Omental fat pad (tissue), 4 donors: ENCODE results near the gene VEGFC. TPM values are rescaled to one million over a fixed set of nuclear protein-coding genes. Genes with fewer than 3 reads are reported as not detected.

Experiments used
- ATAC-seq: fragments of 150-250 bp; one replicate; pipeline ENCODE4 v1.9.1; 2016; ENCODE audit warnings: mild to moderate bottlenecking, moderate library complexity; ENCODE audit not compliant: low FRiP score
- DNase-seq: peaks from one replicate; pipeline ENCODE4 v3.0.0-alpha.2; 2019; ENCODE audit warnings: low spot score
- CTCF ChIP-seq, 3 donors: fragments of 450-650 bp; IDR thresholded peaks; one replicate each; pipeline ENCODE4 v1.5.1; 2016 to 2017; ENCODE audit warnings: antibody characterized with exemption in 3 of 3, mild to moderate bottlenecking in 3 of 3, moderate library complexity in 2 of 3
- total RNA-seq, 4 donors: library from RNA; depleted of rRNA; stranded (reverse); fragments of >200 nt; gene quantifications; one replicate each; pipeline ENCODE4 v1.1.0, GENCODE V29; 2016

The VEGFC gene
- total RNA-seq, 4 donors from 2014 or later: 14.0 to 30.6 (median 28.5) TPM

- no peak for TF ChIP-seq CTCF (IDR thresholded peaks at IDR 0.05)
- no peak for ATAC-seq
- no peak for DNase-seq
Observed at GRCh38 chr4:176799653-176800052, 6.9 kb upstream of the VEGFC start.

DNA sequence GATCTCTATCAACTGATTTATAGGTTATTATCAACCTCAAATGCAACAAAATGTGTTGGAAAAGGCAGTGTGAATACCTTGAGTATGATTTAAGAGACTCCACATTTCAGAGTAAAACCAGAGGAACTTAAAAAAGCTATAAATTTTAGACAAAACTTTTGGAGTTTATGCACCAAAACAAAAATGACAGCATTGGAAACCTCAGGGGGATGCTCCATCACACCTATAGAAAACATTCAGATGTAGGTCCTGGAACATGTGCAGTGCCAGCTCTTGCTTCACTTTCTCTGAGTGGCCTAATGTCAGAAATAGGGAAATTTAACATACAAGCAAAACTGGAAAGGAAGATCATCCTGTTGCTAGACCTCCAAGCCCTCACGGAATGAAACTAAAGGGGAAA is 5.8 kb upstream of the VEGFC start:
- no peak for TF ChIP-seq CTCF (IDR thresholded peaks at IDR 0.05)
- DNase-seq (no peak), ATAC-seq (no peak)

- no peak for TF ChIP-seq CTCF (IDR thresholded peaks at IDR 0.05)
- no peak for ATAC-seq
- no peak for DNase-seq
Observed at GRCh38 chr4:176795441-176795840, 2.7 kb upstream of the VEGFC start.

DNA sequence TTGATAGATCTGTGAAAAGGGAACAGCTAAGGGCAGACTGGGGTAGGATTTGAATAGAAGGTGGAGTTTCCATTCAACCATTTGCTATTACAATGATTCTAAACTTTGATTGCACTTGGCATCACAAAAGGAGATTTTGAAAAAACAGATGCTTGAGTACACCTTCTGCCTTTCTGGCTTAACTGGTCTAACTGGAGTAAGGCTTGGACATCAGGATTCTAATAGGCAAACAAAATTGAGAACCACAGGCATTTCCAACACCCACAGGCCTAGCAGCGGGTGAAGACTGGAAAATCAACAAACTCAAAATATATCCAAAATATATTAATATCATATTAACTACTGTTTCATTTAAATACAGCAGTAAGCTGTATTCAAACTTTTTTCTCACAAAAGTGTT is 1.9 kb upstream of the VEGFC start:
- no peak for DNase-seq
- ATAC-seq: no peak
- TF ChIP-seq CTCF (IDR thresholded peaks at IDR 0.05): no peak

GRCh38 chr4:176794151-176794550 is 1.4 kb upstream of the VEGFC start:
- peak; percentile 71 for ATAC-seq
- no peak for TF ChIP-seq CTCF (IDR thresholded peaks at IDR 0.05)

DNA sequence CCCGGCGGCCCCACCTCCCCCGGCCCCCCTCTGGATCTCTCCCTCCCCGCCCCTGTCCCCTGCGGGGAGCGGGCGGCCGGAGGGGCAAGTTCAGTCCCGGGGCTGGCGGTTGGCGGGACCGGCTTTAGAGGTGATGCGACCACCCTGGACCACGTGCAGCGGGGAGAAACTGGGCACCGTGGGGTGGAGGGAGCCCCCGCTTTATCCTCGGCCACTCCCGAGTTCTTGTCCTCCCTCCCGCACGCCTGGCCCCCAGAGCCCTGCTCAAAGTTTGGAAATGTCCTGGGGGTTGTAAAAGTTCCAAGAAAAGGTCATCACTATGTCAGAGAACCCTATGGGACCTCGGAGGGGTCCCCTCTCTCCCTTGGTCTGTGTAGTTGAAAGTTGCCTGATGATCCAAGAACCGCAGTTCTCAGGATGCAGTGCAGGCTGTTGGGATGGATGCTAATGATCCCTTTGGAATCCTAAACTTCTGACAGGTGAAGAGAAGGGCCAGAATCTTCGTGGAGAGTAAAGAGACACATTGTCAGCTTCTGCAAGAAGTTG is 411 bp upstream of the VEGFC start:
- no peak for ATAC-seq
- no peak for TF ChIP-seq CTCF (IDR thresholded peaks at IDR 0.05)
- DNase-seq: no peak

More at GRCh38 chr4:176794151-176794550, 1.4 kb upstream of the VEGFC start:
- no peak for DNase-seq

DNA sequence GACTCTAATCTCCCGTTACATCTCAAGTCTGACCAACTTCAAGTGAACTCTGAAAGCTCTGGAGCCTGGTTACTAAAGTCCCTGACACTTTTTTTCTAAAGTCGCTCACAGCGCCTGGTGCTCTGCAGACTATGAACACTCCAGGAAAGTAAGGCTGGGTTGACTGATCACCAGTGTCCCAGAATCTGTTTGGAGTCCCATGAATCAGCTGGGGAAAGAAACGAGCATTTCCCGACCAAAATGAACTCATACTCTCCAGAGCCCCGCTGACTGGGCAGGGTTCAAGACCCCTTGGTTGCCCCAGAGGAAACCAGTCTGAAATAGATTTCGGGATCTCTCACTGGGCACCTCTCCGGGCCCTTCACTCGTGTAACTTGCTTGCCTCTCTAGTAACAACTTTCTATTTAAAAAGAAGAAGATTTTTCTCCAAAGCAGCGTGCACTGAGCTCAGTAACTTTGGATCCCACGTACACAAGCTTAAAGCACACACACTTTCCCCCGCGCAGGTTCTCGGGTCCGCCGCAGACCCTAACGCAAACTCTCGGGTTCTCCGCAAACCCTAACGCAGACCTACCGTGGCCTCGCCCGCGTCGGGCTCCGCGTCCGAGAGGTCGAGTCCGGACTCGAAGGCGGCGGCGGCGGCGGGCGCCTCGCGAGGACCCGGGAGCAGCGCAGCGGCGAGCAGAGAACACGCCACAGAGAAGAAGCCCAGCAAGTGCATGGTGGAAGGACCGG is 964 bp downstream of the VEGFC start:
- DNase-seq (no peak), ATAC-seq (peak; percentile 25)
- no peak for TF ChIP-seq CTCF (IDR thresholded peaks at IDR 0.05)
